ENCODE results near the gene EEIG1.

Gene EEIG1

GRCh38 chr9:127937388-127938297, 43.1 kb downstream of the EEIG1 start, which contains the start of gene DPM2:
Gene DPM2, minus strand, starts transcription at chr9:127937854. Its CDS starts 34 bp downstream, at chr9:127937820.
- H3K27me3 Mint-ChIP-seq = peaks cover 3% of the 10 kb centered on the region
- no peaks in the 10 kb centered on the region for H3K9me3 Mint-ChIP-seq
- peak within 1 kb of the TSS; percentile 89 for H3K27ac Mint-ChIP-seq
- peak; percentile 94 for ATAC-seq
- peaks cover 24% of the 10 kb centered on the region for H3K36me3 Mint-ChIP-seq (ENCODE audit: low read depth)
- peaks cover 40% of the 10 kb centered on the region for H3K4me1 Mint-ChIP-seq
- peak; percentile 88 for DNase-seq
- H3K4me3 Mint-ChIP-seq = peak within 1 kb of the TSS; percentile 91

GRCh38 chr9:127937056-127937387, 43.8 kb downstream of the EEIG1 start:
- no peak for DNase-seq
- H3K36me3 Mint-ChIP-seq (ENCODE audit: low read depth) = peaks cover 21% of the 10 kb centered on the region
- H3K9me3 Mint-ChIP-seq = no peaks in the 10 kb centered on the region
- peak overlapping the region; percentile 91 for H3K4me3 Mint-ChIP-seq
- peaks cover 3% of the 10 kb centered on the region for H3K27me3 Mint-ChIP-seq
- no peak for ATAC-seq
- peak overlapping the region; percentile 89 for H3K27ac Mint-ChIP-seq
- peaks cover 38% of the 10 kb centered on the region for H3K4me1 Mint-ChIP-seq

- Mint-ChIP-seq H3K27ac (peak overlapping the region; percentile 89), H3K9me3 (no peaks in the 10 kb centered on the region), H3K36me3 (ENCODE audit: low read depth) (peaks cover 21% of the 10 kb centered on the region), H3K4me3 (peak overlapping the region; percentile 91), H3K27me3 (peaks cover 3% of the 10 kb centered on the region), H3K4me1 (peaks cover 40% of the 10 kb centered on the region)
- ATAC-seq = no peak
- DNase-seq = no peak
Measured at GRCh38 chr9:127936347-127936852, 44.4 kb downstream of the EEIG1 start.

- Mint-ChIP-seq H3K27ac (peak overlapping the region; percentile 76), H3K4me1 (peaks cover 46% of the 10 kb centered on the region), H3K4me3 (peak overlapping the region; percentile 91), H3K36me3 (ENCODE audit: low read depth) (peaks cover 21% of the 10 kb centered on the region), H3K27me3 (peaks cover 3% of the 10 kb centered on the region), H3K9me3 (no peaks in the 10 kb centered on the region)
- DNase-seq (no peak), ATAC-seq (peak; percentile 37)
Measured at GRCh38 chr9:127935765-127936221, 45.0 kb downstream of the EEIG1 start.

GRCh38 chr9:127934986-127935385, 45.8 kb downstream of the EEIG1 start:
- Mint-ChIP-seq H3K4me3 (no peak overlapping the region), H3K9me3 (no peaks in the 10 kb centered on the region), H3K36me3 (ENCODE audit: low read depth) (peaks cover 17% of the 10 kb centered on the region), H3K4me1 (peaks cover 50% of the 10 kb centered on the region), H3K27ac (peak overlapping the region; percentile 60), H3K27me3 (peaks cover 4% of the 10 kb centered on the region)
- DNase-seq = no peak
- no peak for ATAC-seq

GRCh38 chr9:127934248-127934647, 46.5 kb downstream of the EEIG1 start:
- Mint-ChIP-seq H3K36me3 (ENCODE audit: low read depth) (peaks cover 17% of the 10 kb centered on the region), H3K4me3 (no peak overlapping the region), H3K27ac (no peak overlapping the region), H3K27me3 (peaks cover 9% of the 10 kb centered on the region), H3K9me3 (no peaks in the 10 kb centered on the region), H3K4me1 (peaks cover 52% of the 10 kb centered on the region)
- ATAC-seq (no peak), DNase-seq (no peak)

GRCh38 chr9:127931092-127931881, 49.5 kb downstream of the EEIG1 start:
- H3K27ac Mint-ChIP-seq = no peak overlapping the region
- H3K27me3 Mint-ChIP-seq = peaks cover 13% of the 10 kb centered on the region
- DNase-seq (no peak), ATAC-seq (no peak)
- H3K36me3 Mint-ChIP-seq (ENCODE audit: low read depth) = peaks cover 12% of the 10 kb centered on the region
- H3K9me3 Mint-ChIP-seq = no peaks in the 10 kb centered on the region
- H3K4me3 Mint-ChIP-seq = peak overlapping the region; percentile 67
- H3K4me1 Mint-ChIP-seq = peaks cover 43% of the 10 kb centered on the region

Measured in activated naive CD8-positive, alpha-beta T cell treated with anti-CD3 and anti-CD28 coated beads, Interleukin-2, amount 50 U/mL, for 24 hours (primary cell).